Measurements from ENCODE around the gene ST8SIA1. TPM values are rescaled to one million over a fixed set of nuclear protein-coding genes. Genes with fewer than 3 reads are reported as not detected.

Gene ST8SIA1
- total and polyA plus RNA-seq, 2 of the 8 experiments (the other 6 are each of a cell fraction or from before 2014, with no cell fraction given) = 1.9 to 4.4 TPM

DNA sequence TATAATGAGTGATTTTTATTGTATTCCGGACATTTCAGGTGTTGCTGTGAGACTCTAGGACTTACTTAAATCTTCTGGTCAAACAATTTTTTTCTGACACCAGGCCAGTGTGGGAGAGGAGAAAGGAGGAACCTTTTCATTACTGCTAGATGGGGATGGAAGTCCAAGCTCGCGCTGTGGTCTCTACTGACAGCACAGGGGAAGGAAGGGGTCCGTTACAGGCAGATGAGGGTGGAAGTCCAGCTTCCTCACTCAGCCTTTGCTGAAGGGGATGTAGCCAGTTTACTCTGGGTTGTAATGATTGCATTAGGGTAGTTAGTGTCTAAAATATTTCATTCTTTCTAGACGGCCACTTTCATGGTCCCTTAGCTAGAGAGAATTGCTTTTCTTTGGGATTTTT lies 26.3 kb upstream of the ST8SIA1 start (continued):
- no peak for TF ChIP-seq EZH2 (IDR thresholded peaks at IDR 0.05; ENCODE audit: low read depth, low read length, severe bottlenecking)
- no peak for TF ChIP-seq KDM4A (IDR thresholded peaks at IDR 0.05; ENCODE audit: low read depth, low read length, severe bottlenecking)
- TF ChIP-seq EGR1 (IDR thresholded peaks at IDR 0.05; ENCODE audit: borderline replicate concordance, low read depth, low read length) = no peak
- TF ChIP-seq YY1 (IDR thresholded peaks at IDR 0.05; ENCODE audit: low read depth, low read length) = no peak
